GM21423 (cell line): Measurements from ENCODE around the gene CAVIN1.
"Not testable (repeated sequence)": the region's sequence is repeated elsewhere in the genome, so short reads cannot be mapped to it uniquely, and the experiment has no call there.

Experiments used
- ATAC-seq: cut with Tn5 transposase; IDR thresholded peaks from one replicate; pipeline ENCODE4 v1.9.1; 2021; ENCODE audit warnings: mild to moderate bottlenecking, moderate library complexity; ENCODE audit not compliant: unreplicated experiment

Gene CAVIN1

DNA sequence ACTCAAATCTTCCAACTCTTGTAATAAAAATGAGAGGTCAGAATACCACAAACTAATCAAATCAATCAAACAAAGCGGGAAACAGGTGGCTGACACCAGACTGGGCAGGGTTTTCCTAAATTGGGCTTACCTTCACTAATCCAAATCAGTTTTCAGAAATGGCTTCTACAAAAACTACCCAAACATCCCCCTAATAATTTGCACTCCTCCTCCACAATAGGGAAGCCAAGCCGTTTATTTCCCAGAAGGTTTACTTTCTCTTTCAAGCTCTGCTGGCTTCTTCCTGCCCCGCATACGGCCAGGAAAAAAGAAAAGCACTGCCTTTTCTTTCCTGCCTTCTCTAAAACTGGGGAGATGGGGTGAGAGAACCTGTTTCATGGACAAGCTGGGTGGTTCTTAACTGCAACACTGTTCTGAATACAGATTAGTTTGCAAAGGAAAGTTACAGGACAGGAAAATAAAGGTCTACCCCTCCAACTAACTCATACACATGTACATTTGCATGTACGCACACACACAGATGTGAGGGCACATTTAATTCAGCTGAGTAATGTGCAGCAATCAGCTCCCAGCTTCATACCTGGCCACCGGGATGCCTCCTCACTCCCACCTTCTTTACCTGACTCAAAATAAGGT is 44.0 kb downstream of the CAVIN1 start:
- ATAC-seq = no peak

DNA sequence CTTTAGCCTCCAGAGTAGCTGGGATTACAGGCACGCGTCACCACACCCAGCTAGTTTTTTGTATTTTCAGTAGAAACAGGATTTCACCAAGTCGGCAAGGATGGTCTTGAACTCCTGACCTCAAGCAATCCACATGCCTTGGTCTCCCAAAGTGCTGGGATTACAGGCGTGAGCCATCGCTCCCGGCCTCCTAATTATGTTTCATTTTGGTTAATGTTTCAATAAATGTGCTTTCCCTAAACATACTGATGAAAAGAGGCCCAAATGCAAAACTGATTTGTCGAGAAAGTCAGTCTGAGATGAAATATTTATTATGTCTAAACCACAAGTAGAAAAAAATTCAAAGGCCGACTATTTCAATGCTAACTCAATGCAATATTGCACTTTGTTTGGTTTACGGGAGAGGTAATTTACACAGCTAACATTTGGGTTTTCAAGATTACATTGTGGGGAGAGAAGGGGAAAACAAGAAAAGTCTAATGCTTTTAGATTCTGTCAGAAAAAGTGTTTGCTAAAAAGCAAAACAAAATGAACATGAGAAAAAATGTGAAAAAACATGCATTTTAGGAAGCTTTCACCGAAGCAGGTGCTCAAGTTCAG is 44.6 kb downstream of the CAVIN1 start:
- no peak for ATAC-seq

DNA sequence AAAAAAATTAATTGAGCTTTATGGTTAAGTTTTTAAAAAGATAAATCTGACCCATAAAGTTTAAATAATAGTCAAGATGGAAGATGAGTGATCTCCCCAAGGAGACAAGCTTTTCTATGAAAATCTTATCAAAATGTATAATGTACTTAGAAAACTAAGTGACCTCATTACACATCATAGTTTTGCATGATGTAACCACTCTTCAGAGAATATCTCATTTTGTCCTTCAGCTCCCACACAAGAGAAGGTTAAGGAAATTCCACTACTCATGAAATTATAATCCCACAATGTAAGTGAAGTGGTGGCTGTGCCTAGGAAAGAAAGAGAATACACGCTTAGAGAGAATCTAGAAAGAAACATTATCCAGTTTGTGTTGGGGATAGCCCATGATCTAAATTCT is 49.2 kb downstream of the CAVIN1 start:
- ATAC-seq = no peak

DNA sequence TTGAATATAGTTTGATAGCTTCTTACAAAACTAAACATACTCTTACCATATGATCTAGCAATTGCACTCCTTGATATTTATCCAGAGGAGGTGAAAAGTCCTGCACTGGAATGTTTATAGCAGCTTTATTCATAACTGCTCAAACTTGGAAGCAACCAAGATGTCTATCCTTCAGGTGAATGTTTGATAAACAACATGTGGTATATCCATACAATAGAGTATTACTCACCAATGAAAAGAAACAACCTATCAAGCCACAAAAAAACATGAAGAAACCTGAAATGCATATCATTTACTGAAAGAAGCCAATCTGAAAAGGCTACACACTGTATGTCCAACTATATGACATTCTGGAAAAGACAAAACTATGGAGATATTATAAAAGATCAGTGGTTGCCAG is 50.9 kb downstream of the CAVIN1 start:
- ATAC-seq = no peak

DNA sequence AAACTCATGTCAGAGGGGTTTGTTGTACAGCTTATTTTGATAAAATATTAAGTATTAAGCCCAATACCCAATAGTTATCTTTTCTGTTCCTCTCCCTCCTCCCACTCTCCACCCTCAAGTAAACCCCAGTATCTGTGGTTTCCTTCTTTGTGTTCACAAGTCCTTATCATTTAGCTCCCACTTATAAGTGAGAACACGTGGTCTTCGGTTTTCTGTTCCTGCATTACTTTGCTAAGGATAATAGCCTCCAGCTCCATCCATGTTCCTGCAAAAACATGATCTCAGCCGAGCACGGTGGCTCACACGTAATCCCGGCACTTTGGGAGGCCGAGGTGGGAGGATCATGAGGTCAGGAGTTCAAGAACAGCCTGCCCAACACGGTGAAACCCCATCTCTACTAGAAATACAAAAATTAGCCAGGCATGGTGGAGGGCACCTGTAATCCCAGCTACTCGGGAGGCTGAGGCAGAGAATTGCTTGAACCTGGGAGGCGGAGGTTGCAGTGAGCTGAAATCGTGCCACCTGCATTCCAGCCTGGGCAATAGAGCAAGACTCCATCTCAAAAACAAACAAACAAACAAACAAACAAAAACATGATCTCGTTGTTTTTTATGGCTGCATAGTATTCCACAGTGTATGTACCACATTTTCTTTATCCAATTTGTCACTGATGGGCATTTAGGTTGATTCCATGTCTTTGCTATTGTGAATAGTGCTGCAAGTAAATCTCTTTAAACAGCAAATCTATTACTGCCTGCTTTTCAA is 54.1 kb downstream of the CAVIN1 start:
- ATAC-seq = not testable (repeated sequence)

DNA sequence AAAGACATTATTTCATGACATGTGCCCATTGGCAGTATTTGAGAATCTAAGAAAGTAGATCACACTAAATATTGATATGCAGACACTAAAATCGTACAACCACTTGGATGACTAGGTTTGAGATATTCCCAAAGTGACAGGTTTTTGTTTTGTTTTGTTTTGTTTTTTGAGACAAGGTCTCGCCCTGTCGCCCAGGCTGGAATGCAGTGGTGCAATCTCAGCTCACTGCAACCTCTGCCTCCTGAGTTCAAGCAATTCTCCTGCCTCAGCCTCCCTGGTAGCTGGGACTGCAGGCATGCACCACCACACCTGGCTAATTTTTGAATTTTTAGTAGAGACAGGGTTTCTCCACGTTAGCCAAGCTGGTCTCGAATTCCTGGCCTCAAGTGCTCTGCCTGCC is 54.7 kb downstream of the CAVIN1 start:
- not testable (repeated sequence) for ATAC-seq

DNA sequence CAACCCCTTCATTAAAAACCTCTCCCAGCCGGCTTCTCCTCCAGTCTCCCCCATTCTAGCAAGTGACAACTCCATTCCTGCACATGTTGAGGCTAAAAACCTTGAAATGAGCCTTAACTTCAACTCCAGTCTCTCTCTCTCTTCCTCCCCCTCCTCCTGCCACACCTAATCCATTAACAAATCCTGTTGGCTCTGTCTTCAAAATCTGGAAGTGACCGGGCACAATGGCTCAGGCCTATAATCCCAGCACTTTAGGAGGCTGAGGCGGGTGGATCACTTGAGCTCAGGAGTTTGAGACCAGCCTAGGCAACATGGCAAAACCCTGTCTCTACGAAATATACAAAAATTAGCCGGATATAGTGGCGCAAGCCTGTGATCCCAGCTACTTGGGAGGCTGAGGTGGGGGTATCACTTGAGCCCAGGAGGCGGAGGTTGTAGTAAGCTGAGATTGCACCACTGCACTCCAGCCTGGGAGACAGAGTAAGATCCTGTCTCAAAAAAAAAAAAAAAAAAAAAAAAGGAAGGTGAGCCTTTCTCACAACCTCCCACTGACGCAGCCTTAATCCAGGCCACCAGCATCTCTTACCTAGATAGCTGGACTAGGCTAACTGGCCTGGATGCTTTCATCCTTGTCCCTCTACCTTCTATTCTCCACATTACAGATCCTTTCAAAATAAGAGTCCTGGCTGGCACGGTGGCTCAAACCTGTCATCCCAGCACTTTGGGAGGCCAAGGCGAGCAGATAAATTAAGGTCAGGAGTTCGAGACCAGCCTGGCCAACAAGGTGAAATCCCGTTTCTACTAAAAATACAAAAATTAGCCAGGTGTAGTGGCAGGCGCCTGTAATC is 56.7 kb downstream of the CAVIN1 start:
- not testable (repeated sequence) for ATAC-seq

DNA sequence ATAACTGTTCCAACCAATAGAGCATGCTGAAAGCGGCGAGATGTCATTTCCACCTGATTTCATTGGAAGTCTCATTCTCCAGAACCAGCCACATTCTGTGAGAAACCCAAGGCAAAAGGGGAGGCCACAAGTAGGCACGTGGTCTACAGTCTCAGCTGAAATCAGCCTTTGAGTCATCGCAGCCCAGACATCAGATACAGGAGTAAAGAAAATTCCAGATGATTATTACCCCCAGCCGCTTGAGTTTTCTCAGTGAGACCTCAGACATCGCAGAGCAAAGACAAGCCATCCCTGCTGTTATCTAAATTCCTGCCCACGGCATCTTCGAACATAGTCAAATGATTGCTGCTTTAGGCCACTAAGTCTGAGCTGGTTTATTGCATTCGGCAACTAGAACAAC is 57.9 kb downstream of the CAVIN1 start:
- ATAC-seq = no peak

DNA sequence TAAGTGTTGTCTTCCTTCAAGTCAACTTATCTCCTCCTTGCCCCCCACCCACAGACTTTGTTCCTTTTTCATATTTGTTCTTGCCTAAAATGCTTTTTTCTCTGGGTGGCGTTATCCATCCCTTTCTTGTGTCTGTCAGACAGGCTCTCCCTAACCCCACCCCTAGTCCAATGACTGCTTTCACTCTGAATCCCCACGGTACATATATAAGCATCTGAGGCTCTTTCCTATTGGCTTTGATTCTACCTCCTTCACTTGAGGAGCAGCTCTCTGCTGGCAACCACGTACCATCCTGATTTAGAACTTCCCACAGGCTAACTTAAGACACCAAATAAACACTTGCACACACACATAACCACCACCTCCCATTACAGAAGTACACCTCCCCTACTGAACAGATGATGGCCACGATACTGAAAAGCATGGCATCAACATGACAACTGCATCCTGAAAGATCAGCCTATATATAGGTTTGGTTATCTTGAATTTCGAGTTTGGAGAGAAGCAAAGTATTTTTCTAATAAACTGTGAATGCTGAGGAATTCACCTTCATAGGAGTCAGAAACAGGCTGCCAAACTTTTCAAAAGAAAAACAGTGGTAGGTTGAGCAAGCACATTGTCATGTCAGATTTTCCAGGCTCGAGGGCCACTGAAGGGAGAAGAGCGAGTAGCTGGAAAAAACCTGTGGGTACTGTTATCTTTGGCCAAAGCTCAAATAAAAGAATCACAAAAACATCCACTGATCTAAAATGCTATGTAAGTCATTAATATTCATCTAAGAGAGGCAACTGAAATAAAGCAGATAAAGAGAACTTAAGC is 59.1 kb downstream of the CAVIN1 start:
- no peak for ATAC-seq

DNA sequence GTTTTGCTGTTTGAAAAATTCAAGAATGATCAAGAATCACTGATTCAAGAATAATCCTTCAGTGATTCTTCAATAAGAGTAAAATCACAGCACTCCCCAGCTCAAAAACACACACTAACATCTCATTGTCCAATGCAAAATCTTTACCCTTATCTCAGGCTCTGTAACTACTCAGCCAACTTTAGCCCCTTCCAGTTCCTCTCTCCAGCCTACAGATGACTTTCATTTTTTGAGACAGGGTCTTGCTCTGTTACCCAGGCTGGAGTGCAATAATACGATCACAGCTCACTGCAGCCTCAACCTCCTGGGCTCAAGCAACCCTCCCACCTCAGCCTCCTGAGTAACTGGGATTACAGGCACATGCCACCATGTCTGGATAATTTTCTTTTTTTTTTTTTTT is 59.8 kb downstream of the CAVIN1 start:
- no peak for ATAC-seq

DNA sequence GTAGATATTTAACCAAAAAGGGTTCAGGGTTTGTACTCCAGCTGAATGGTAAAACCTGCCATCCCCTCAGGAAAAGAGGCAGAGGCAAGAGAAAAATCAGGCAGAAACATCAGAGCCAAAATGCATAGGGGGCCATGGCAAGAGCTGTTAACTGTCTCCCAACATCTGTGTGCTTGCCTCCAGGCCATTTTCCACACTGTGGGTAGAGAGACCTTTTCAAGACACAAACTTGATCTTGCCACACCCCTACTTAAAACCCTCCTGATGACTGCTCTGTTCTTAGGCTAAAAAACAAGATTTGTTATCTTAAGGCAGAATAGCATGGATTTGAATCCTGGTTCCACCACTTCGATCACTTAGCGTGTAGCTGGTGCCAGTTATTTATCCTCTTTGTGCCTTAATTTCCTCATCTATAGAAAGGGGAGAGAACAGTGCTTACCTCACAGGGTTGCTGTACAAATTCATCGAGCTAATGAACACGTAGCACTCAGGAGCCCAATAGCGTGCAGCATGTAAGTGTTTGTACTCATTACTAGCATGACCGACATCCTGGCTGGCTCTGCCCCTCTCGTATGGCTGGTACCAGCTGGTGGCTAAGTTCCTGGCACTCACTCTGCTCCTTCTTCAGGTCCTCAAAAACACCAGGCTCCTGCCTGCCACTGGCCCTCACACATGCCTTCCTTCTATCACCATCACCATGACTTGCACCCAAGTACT is 60.7 kb downstream of the CAVIN1 start:
- ATAC-seq = no peak

DNA sequence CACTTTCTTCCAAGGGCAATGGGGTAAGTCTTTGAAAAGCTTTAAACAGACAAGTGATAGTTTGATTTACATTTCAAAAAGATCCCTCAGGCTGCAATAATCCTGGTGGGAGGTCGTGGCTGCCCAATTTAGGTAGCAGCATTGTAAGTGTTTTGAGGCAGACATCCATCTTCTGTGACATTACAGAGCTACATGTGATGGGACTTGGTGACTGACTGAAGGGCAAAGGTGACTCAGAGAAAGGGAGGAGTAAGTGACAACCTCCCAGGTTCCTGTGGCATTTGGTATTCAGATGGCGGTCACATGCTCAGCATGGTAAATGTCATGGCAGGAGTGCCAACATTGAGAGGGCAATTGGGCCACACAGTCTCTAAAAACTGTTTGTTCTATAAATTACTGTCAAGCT is 61.3 kb downstream of the CAVIN1 start:
- no peak for ATAC-seq

DNA sequence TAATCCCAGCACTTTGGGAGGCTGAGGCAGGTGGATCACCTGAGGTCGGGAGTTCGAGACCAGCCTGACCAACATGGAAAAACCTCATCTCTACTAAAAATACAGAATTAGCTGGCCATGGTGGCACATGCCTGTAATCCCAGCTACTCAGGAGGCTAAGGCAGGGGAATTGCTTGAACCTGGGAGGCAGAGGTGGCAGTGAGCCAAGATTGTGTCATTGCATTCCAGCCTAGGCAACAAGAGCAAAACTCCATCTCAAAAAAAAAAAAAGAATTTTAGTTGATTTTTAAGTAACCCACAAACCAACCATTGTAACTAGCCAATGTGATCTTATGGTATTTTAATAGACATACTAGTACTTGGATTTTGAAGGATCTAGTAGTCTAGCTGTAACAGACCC is 62.7 kb downstream of the CAVIN1 start:
- ATAC-seq = not testable (repeated sequence)

DNA sequence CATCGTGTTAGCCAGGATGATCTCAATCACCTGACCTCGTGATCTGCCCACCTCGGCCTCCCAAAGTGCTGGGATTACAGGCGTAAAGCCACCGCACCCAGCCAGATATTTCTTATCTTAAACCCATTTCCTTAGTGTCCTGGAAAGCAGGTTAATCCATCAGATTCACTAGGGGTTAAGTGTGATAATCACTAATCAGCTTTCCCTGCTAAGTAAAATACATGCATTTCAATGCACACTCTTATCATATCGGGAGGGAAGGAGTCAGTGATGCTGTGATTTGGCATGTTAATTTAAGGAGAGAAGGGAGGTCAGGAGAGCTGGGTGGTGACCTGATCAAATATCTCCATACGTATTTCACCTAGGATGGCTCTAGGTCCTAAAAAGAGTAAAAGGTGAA is 63.9 kb downstream of the CAVIN1 start:
- ATAC-seq = no peak

DNA sequence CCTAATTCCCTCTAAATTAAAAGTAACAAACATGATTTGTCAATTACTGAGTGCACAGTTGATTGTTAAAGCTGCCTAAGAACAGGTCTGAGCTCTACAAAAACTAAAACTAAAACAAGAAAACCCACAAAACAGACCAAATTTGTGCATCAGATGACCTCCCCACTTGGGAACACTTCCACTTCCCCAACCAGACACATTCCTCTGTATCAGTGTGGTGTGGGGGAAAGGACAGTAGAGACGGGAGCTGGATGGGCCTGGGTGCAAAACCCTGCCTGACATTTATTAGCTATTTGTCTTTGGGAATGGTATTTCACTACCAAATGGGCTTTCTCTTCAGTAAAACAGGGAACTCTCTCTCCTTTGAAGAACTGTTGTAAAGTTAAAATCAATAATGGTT is 64.6 kb downstream of the CAVIN1 start:
- ATAC-seq = no peak

DNA sequence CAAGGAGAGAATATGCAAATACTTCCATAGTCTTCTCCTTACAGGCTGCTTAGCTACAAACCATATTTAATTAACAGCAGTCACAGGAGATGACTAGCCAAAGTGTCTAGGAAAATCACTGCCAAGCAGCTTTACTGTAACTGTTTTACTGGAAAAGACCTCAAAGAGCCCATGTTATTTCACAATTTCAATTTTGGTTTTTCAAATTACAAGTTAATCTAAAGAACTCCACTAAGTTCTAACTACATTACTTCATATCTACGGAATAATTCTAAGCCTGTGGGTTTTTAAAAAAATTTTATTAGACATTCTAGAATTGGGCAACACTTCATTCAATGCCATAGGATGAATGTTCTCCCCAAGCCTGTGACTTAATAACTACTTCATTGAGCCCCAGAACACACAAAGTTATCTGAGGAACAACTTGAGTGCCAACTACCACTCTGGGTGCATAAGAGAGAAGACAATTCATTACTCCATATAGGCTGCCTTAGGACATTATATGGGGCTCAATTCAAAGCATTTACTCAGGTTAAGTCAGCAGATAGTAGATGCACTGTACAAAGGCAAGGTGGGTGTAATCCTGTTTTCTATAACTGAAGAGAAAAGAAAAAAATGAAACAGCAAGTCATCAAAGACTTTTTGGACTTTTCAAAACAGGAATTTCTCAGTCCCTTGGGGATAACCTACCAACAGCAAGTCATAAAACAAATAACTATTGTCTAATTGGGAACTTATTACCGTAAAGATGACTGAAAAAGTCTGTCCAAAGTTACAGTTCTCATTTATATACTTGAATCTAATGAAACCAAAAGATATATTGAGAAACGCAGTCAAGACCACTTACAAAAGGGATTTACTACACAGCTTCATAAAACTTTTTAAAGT is 67.9 kb downstream of the CAVIN1 start:
- no peak for ATAC-seq
